T-cell (primary cell): ENCODE data around the gene TBC1D22A. TPM values are rescaled to one million over a fixed set of nuclear protein-coding genes. Genes with fewer than 3 reads are reported as not detected.

Experiments used
- ATAC-seq, 4 experiments: fragments of 200-7000 bp in 3 of 4; fragments of 150-1000 bp in 1 of 4; cut with Tn5 transposase; replicated peaks in 1 of 4; 1 replicate in 3 of 4; 2 replicates in 1 of 4; pipeline ENCODE4 v1.10.0; 2021; ENCODE audit warnings: moderate library complexity in 3 of 4, mild to moderate bottlenecking in 2 of 4, moderate number of reproducible peaks in 1 of 4
- CTCF ChIA-PET, 2 donors: fragments of 300-600 bp; sonication (Branson Sonifier 250); formaldehyde crosslinking; loops; one replicate each; lab custom pipeline; 2022; ENCODE audit warnings: antibody characterized with exemption in 2 of 2; lab: Charles Lee
- POLR2A ChIA-PET, 2 donors: fragments of 300-600 bp; sonication (Branson Sonifier 250); formaldehyde crosslinking; loops; one replicate each; lab custom pipeline; 2022; ENCODE audit warnings: antibody characterized with exemption in 2 of 2; lab: Charles Lee
- DNase-seq, 35 experiments: peaks; one replicate each; pipeline versions ENCODE4 v3.0.0 to v3.0.0-alpha.2; 2013 to 2023
- H3K27ac ChIP-seq: one replicate; pipeline ENCODE4 v1.5.1; 2013; ENCODE audit warnings: low read length
- H3K27me3 ChIP-seq, 2 experiments: replicated peaks in 1 of 2; 1 replicate in 1 of 2; 2 replicates in 1 of 2; pipeline versions ENCODE4 v1.6.1 to v1.7.0; 2013; ENCODE audit warnings: low read length in 1 of 2, mixed read lengths in 1 of 2; ENCODE audit not compliant: control insufficient read depth in 2 of 2, insufficient read depth in 2 of 2; ENCODE audit errors: extremely low read depth in 1 of 2
- H3K36me3 ChIP-seq, 2 donors: 1 replicate in 1 of 2; 2 replicates in 1 of 2; pipeline versions ENCODE4 v1.6.1 to v1.7.0; 2013; ENCODE audit warnings: low read length in 1 of 2; ENCODE audit not compliant: control insufficient read depth in 2 of 2, insufficient read depth in 1 of 2; ENCODE audit errors: extremely low read depth in 1 of 2
- H3K4me1 ChIP-seq, 2 experiments: 1 replicate in 1 of 2; 2 replicates in 1 of 2; pipeline versions ENCODE4 v1.6.1 to v1.7.0; 2013; ENCODE audit warnings: low read length in 2 of 2, mixed read lengths in 1 of 2; ENCODE audit not compliant: insufficient read depth in 2 of 2, control insufficient read depth in 1 of 2; ENCODE audit errors: extremely low read depth in 1 of 2
- H3K4me3 ChIP-seq, 2 donors: 1 replicate in 1 of 2; 2 replicates in 1 of 2; pipeline versions ENCODE4 v1.5.1 to v1.7.0; 2013; ENCODE audit warnings: mild to moderate bottlenecking in 2 of 2, low read length in 1 of 2, moderate library complexity in 1 of 2; ENCODE audit not compliant: control insufficient read depth in 1 of 2; ENCODE audit errors: extremely low read depth in 1 of 2
- H3K9me3 ChIP-seq: 2 replicates; pipeline ENCODE4 v1.7.0; 2013
- H3K27ac Mint-ChIP-seq, 2 donors: one replicate each; pipeline ENCODE4 v1.8.0; 2020 to 2021; ENCODE audit warnings: mild to moderate bottlenecking in 2 of 2, mixed read lengths in 2 of 2
- H3K27me3 Mint-ChIP-seq, 2 donors: one replicate each; pipeline ENCODE4 v1.8.0; 2021 to 2022; ENCODE audit warnings: mixed read lengths in 2 of 2
- H3K36me3 Mint-ChIP-seq: one replicate; pipeline ENCODE4 v1.8.0; 2021; ENCODE audit warnings: mixed read lengths
- H3K4me1 Mint-ChIP-seq, 3 donors: one replicate each; pipeline ENCODE4 v1.8.0; 2020 to 2022; ENCODE audit warnings: mixed read lengths in 3 of 3, mild to moderate bottlenecking in 1 of 3
- H3K4me3 Mint-ChIP-seq, 3 donors: one replicate each; pipeline ENCODE4 v1.8.0; 2020 to 2022; ENCODE audit warnings: mild to moderate bottlenecking in 3 of 3, mixed read lengths in 3 of 3, moderate library complexity in 3 of 3
- H3K9me3 Mint-ChIP-seq, 3 donors: one replicate each; pipeline ENCODE4 v1.8.0; 2020 to 2022; ENCODE audit warnings: mixed read lengths in 3 of 3
- WGBS: methylation state at CpG from one replicate; pipeline ENCODE4 v1.1.5; 2013; ENCODE audit warnings: missing lambda C conversion rate; ENCODE audit not compliant: insufficient coverage; 5-methylcytosine and 5-hydroxymethylcytosine counted together
- total RNA-seq, 35 experiments: library from RNA in 6 of 35; stranded (reverse) in 6 of 35; fragments of 120-200 nt in 1 of 35; gene quantifications; one replicate each; pipeline versions ENCODE4 v1.2.1 to v1.2.4 and lab custom pipeline; 2013 to 2026

TBC1D22A gene
- total RNA-seq, 5 donors from 2014 or later (not counting 1 experiment from before 2014, with no cell fraction given): 38.3 to 67.8 (median 57.7) TPM

DNA sequence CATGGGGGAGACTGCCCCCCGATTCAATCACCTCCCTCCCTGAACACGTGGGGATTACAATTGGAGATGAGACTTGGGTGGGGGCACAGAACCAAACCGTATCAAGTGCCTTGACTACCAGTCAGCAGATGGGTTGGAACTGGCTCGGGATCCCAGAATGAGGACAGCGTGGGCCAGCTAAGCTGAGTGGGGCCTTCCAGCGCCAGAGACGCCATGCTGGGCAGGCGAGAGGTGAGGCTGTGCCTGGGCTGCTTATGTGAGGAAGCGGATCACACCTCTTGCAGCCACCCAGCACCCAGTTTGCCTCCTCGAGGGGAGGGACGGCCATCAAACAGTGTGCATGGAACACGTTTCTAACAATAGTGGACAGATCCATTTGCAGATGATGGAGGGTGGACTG is 195.1 kb downstream of the TBC1D22A start:
- Histone ChIP-seq H3K27ac (no peak overlapping the region), H3K27me3 (no peaks in the 10 kb centered on the region), H3K9me3 (no peaks in the 10 kb centered on the region), H3K4me1 (no peaks in the 10 kb centered on the region), H3K4me3 (no peak overlapping the region), H3K36me3 (peaks cover 4 to 9% of the 10 kb centered on the region in 2 donors)
- H3K4me1 Mint-ChIP-seq: peaks cover 20 to 23% (median 22%) of the 10 kb centered on the region in 3 donors
- no peak for DNase-seq
- no peak overlapping the region for H3K4me3 Mint-ChIP-seq
- no peak overlapping the region for H3K27ac Mint-ChIP-seq
- H3K36me3 Mint-ChIP-seq: peaks cover 33% of the 10 kb centered on the region
- no peak for ATAC-seq
- no peaks in the 10 kb centered on the region for H3K9me3 Mint-ChIP-seq
- ChIA-PET POLR2A (no interaction called here), CTCF (no interaction called here)
- no peaks in the 10 kb centered on the region for H3K27me3 Mint-ChIP-seq
- 98% methylated on average over 9 of the region's 12 CpGs for WGBS

DNA sequence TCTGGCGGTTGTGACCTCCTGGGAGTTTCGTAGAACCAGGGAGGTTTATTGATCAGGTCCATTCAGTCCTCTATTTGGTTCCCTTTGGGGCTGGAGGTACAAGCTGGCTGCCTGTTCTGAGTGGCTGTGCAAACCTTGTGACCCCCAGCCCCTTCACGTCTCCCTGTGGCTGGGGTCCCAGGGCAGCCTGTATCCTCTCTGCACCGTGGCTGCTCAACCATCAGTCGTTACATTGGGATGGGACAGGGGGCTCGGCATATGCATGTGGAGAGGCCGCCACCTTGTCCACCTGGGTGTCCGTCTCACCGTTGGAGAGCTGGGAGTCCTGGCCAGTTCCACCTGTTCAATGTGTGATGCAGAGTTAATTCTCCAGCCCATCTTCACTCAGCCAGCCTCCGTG is 195.7 kb downstream of the TBC1D22A start:
- H3K4me3 Mint-ChIP-seq: no peak overlapping the region
- H3K27ac Mint-ChIP-seq: no peak overlapping the region
- no peaks in the 10 kb centered on the region for H3K9me3 Mint-ChIP-seq
- POLR2A ChIA-PET: no interaction called here
- Histone ChIP-seq H3K9me3 (no peaks in the 10 kb centered on the region), H3K27me3 (no peaks in the 10 kb centered on the region), H3K4me1 (no peaks in the 10 kb centered on the region), H3K4me3 (no peak overlapping the region), H3K36me3 (peaks cover 4 to 9% of the 10 kb centered on the region in 2 donors), H3K27ac (no peak overlapping the region)
- WGBS: 98% methylated on average over 8 of the region's 10 CpGs
- CTCF ChIA-PET: no interaction called here
- ATAC-seq: no peak
- no peak for DNase-seq
- peaks cover 17 to 20% (median 19%) of the 10 kb centered on the region in 3 donors for H3K4me1 Mint-ChIP-seq
- H3K36me3 Mint-ChIP-seq: peaks cover 30% of the 10 kb centered on the region
- H3K27me3 Mint-ChIP-seq: no peaks in the 10 kb centered on the region

DNA sequence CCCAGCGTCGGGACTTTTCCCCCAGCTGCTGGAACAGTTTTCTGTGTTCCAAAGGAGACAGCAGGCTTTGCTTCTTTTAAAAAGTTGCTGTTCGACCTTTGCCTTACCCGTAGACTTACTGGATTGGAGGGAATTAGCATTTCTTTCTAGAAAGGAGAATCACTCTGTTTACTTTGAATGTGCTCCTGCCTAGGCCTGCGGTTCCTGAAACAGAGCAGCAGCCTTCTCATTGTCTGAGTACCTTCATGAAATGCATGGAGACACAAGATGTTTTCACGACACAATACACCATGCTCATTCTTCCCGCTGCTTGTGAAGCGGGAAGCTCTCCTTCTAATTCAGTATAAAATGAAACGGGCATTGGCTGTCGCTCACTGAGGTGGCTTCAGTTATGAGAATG is 196.2 kb downstream of the TBC1D22A start:
- Histone ChIP-seq H3K4me3 (no peak overlapping the region), H3K27ac (no peak overlapping the region), H3K27me3 (no peaks in the 10 kb centered on the region), H3K9me3 (no peaks in the 10 kb centered on the region), H3K4me1 (no peaks in the 10 kb centered on the region), H3K36me3 (peaks cover 4 to 9% of the 10 kb centered on the region in 2 donors)
- Mint-ChIP-seq H3K4me1 (peaks cover 16 to 22% (median 21%) of the 10 kb centered on the region in 3 donors), H3K9me3 (no peaks in the 10 kb centered on the region), H3K36me3 (peaks cover 30% of the 10 kb centered on the region), H3K27ac (no peak overlapping the region), H3K27me3 (no peaks in the 10 kb centered on the region), H3K4me3 (no peak overlapping the region)
- ChIA-PET CTCF (no interaction called here), POLR2A (no interaction called here)
- DNase-seq: no peak
- no peak for ATAC-seq
- WGBS: 90% methylated on average over 5 of the region's 10 CpGs

GRCh38 chr22:46959369-46959768 is 196.9 kb downstream of the TBC1D22A start:
- H3K27ac ChIP-seq: no peak overlapping the region
- no peaks in the 10 kb centered on the region for H3K9me3 ChIP-seq
- Mint-ChIP-seq H3K9me3 (no peaks in the 10 kb centered on the region), H3K27ac (no peak overlapping the region), H3K4me1 (peaks cover 17 to 29% (median 27%) of the 10 kb centered on the region in 3 donors), H3K36me3 (peaks cover 30% of the 10 kb centered on the region), H3K4me3 (no peak overlapping the region), H3K27me3 (no peaks in the 10 kb centered on the region)
- POLR2A ChIA-PET: no interaction called here
- CTCF ChIA-PET: no interaction called here
- ATAC-seq: no peak
- H3K27me3 ChIP-seq: no peaks in the 10 kb centered on the region
- peaks cover 4 to 9% of the 10 kb centered on the region in 2 donors for H3K36me3 ChIP-seq
- DNase-seq: no peak
- H3K4me3 ChIP-seq: no peak overlapping the region
- 79% methylated on average over 13 of the region's 13 CpGs for WGBS
- H3K4me1 ChIP-seq: no peaks in the 10 kb centered on the region

GRCh38 chr22:46961591-46962295 is 199.3 kb downstream of the TBC1D22A start:
- ATAC-seq: no peak
- Mint-ChIP-seq H3K4me3 (no peak overlapping the region), H3K36me3 (peaks cover 34% of the 10 kb centered on the region), H3K27me3 (no peaks in the 10 kb centered on the region), H3K27ac (no peak overlapping the region), H3K4me1 (peaks cover 20 to 33% (median 29%) of the 10 kb centered on the region in 3 donors), H3K9me3 (no peaks in the 10 kb centered on the region)
- Histone ChIP-seq H3K27me3 (no peaks in the 10 kb centered on the region), H3K4me3 (no peak overlapping the region), H3K27ac (no peak overlapping the region), H3K9me3 (no peaks in the 10 kb centered on the region), H3K4me1 (no peaks in the 10 kb centered on the region), H3K36me3 (peaks cover 6 to 10% of the 10 kb centered on the region in 2 donors)
- CTCF ChIA-PET: no interaction called here
- no peak for DNase-seq
- WGBS: 96% methylated on average over 15 of the region's 17 CpGs
- POLR2A ChIA-PET: no interaction called here

GRCh38 chr22:46962406-46962805 is 200.0 kb downstream of the TBC1D22A start:
- peaks cover 5 to 6% of the 10 kb centered on the region in 2 donors for H3K36me3 ChIP-seq
- no peaks in the 10 kb centered on the region for H3K9me3 ChIP-seq
- no peaks in the 10 kb centered on the region for H3K4me1 ChIP-seq
- DNase-seq (no peak), ATAC-seq (no peak)
- H3K4me3 ChIP-seq: no peak overlapping the region
- H3K9me3 Mint-ChIP-seq: no peaks in the 10 kb centered on the region
- no peaks in the 10 kb centered on the region for H3K27me3 ChIP-seq
- H3K36me3 Mint-ChIP-seq: peaks cover 36% of the 10 kb centered on the region
- CTCF ChIA-PET: no interaction called here
- no peaks in the 10 kb centered on the region for H3K27me3 Mint-ChIP-seq
- H3K4me1 Mint-ChIP-seq: peaks cover 24 to 35% (median 33%) of the 10 kb centered on the region in 3 donors
- H3K4me3 Mint-ChIP-seq: no peak overlapping the region
- no peak overlapping the region for H3K27ac ChIP-seq
- no CpG with 5 or more reads among the region's 5 CpGs for WGBS
- POLR2A ChIA-PET: no interaction called here
- H3K27ac Mint-ChIP-seq: no peak overlapping the region
